HG03060 (cell line): ENCODE data around the gene JAZF1.

Source experiments
- ATAC-seq: cut with Tn5 transposase; IDR thresholded peaks from one replicate; pipeline ENCODE4 v1.9.1; 2021; ENCODE audit warnings: low read depth, moderate number of reproducible peaks; ENCODE audit not compliant: unreplicated experiment

The JAZF1 gene

GRCh38 chr7:27812706-27813105 lies 367.9 kb downstream of the JAZF1 start:
- ATAC-seq = no peak

GRCh38 chr7:27810186-27810585 lies 370.4 kb downstream of the JAZF1 start:
- ATAC-seq = no peak

- no peak for ATAC-seq
Measured at GRCh38 chr7:27808626-27809025, 372.0 kb downstream of the JAZF1 start.

GRCh38 chr7:27804139-27804538 lies 376.5 kb downstream of the JAZF1 start:
- no peak for ATAC-seq

DNA sequence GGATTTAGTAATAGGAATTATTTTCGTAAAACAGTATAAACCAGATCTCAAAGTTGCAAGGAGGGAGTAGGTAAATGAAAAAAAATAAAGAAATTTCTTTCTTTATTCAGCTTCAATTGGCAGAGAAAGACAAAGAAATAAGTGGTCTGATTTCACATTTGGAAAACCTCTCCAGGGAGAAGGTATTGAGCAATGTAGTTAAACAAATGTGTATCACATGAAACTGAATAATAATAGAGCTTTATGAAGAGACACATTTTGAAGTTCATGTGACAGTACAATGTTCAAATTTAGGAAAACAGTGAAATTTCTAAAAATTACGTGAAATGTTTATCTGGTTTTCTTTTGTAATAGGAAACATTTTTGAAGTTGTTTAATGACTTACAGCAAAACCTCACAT lies 377.6 kb downstream of the JAZF1 start:
- ATAC-seq = no peak

DNA sequence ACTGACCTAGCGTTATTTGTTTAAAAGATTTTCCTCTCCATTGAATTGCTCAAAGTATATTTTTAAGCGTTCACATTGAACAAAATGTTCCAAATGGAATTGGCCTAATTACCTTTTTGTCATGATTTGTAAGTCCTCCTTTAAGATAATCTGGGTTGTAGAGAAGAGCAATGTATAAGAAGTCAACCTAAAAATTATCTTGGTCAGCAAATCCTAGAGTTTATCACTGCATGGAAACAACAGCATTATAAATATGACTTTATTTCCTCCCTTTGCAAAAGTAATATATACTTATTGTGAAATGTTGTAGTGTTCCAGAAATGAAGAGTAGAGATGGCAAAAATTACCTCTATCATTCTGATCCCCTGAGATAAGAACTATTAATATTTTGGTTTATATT lies 381.4 kb downstream of the JAZF1 start:
- ATAC-seq = no peak

DNA sequence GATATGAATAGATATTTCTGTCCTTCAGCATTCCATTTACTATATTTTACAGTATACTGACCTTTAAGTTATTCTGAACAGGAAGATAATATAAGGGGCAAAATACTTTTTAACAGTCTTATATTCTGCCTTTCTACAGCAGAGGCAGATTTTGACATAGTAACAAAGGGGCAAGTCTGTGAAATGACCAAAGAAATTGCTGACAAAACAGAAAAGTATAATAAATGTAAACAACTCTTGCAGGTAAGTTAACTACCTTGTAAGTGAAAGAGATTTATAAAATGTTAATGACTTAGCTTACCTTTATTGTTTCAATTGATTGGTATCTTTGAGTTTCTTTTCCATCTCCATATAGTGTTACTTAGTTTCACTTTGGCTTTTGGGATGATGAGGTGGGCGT lies 384.6 kb downstream of the JAZF1 start:
- no peak for ATAC-seq

DNA sequence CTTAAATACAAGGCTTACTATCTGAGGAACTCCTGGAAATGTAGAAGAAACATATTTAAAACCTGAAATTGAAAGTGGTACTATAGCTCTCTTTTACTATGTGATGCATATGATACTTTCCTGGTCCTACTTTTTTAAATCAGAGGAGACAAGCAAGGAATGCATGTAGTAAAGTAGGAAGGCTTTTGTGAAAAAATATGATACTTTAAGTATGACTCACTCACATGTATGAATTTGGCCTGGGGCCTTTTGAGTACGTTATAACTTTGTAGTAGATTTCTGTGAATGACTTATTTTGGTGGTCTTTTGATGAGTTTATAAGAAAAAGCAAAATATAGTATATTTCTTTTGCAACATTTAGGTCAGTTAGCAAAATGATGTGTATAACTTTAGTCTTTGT lies 386.8 kb downstream of the JAZF1 start:
- no peak for ATAC-seq

GRCh38 chr7:27788437-27788836 lies 392.2 kb downstream of the JAZF1 start:
- no peak for ATAC-seq

DNA sequence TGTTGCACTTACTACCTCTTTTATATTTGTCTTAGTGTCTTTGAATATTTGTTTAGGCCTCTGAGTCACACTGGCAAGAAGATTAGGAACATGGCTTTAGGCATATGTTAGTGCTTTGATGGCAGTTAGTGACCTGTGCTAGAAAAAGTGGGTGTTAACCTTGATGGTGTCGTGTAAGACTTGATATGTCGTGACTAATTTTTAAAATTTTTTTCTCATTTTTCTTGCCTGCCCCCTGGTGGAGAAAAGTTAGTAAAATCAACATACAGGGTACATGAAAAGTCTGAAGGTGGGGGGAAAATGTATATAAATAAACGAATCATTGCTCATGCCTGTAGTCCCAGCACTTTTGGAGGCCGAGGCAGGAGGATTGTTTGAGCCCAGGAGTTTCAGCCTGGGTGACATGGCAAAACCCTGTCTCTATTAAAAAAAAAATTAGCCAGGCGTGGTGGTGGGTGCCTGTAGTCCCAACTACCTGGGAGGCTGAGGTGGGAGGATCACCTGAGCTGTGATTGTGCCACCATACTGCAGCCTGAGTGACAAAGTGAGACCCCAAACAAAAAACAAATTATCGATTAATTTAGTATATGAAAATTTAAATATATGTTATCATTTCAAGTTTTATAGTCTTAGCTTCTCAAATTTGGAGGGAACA lies 396.1 kb downstream of the JAZF1 start:
- no peak for ATAC-seq

GRCh38 chr7:27782849-27783248 lies 397.7 kb downstream of the JAZF1 start:
- no peak for ATAC-seq

- no peak for ATAC-seq
Measured at GRCh38 chr7:27781188-27781587, 399.4 kb downstream of the JAZF1 start.
